Measurements from ENCODE around the gene COG5.

Gene COG5

DNA sequence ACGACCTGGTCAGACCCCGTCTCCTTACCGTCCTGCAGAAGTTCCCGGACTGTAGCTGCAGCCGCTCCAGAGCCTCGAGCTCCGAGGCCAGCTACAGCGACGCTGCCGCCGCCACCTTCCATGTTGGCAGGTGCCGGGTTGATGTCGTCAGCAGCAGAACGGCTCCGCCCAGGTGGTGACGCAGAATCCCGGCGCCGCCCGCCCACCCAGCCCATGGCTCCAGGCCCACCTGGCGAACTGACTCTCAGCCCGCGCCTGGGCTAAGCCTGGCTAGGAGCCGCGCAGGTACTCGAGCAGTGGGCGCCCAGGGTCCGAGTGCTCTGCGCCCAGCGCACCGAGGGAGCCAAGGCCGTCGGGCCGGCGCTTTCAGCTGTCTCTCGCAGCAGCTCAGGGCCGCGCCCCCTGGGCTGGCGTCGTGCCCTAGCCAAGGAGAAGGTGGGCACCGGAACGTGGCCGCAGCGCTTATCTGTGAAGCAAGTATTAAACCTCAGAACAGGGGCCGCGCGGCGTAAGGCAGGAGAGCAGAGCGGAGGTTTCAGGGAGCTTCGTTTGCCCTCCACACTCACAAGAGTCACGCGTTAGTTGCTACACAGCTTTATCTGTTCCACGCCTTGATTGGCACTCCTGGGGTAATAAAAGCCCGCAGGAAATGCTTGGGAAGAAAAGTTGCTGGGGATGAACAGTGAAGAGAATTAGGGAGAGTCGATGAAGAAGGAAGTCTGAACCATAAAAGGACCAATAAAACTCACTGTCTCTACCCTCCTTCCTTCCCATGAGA, at the start of gene COG5, which contains the start of gene DUS4L:
Gene COG5 (minus strand): TSS at position 146 of the 778 bp plus-strand sequence. CDS start 24 bp downstream, at position 122.
Gene DUS4L (plus strand): TSS at position 197 of the 778 bp plus-strand sequence. CDS start 3,100 bp downstream, outside the sequence.
- DNase-seq (ENCODE audit: low read depth), result peak; percentile 45

DNA sequence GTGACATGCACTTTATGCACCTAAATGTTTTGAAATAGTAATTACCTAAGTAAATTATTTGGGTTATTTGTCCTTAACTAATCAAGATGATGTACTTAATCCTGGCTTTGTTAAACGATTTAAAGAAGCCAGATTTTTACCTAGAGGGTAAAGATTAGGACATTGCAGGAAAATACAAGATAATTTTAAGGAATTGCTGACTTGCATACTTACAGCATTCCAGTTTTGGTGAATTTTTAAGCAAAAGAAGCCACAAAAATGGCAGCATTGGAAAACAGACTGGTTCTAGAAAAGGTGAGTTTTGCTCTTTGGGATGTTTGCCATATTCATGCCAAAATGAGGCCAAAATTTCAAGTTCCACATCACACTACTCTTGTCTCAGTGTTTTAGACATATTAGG, 49.7 kb upstream of the COG5 start:
- no peak for DNase-seq (ENCODE audit: low read depth)

DNA sequence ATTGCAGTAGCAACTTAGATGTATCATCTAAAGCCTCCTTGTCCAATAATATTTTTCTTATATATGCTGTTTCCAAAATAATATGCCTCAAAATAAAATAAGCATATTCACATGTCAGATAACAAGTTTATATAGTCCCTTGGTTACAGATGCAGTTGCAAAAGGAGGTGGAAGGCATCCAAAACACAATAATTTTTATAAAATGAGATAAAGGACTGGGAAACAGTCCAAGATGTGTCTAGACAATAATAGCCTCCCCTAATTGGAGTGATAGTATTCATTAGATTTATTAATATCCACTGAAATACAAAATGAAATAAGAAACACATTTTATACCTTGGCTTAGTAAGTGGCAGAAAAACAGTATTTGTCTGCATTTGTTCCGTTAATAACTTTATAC, 46.6 kb upstream of the COG5 start:
- no peak for DNase-seq (ENCODE audit: low read depth)

DNA sequence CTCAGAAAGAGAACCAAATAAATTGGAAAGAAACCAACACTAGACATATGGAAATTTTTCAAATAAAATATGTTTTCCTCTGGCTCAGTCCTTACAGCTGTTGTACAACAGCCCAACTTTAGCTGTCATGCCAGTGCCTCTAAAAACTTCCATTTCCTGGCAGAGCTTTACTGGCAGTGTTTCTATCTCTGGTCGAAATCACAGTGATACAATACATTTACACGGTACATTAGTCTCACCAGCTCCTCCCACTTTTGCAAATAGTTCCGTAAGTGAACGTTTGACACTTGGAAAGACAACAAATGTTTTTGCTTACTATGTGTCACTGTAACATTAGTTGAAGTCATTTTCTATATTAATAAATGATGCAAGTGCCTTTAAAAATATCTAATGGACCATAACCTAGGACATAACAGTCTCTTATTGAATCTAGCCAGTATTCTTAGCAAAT, 46.1 kb upstream of the COG5 start:
- no peak for DNase-seq (ENCODE audit: low read depth)

DNA sequence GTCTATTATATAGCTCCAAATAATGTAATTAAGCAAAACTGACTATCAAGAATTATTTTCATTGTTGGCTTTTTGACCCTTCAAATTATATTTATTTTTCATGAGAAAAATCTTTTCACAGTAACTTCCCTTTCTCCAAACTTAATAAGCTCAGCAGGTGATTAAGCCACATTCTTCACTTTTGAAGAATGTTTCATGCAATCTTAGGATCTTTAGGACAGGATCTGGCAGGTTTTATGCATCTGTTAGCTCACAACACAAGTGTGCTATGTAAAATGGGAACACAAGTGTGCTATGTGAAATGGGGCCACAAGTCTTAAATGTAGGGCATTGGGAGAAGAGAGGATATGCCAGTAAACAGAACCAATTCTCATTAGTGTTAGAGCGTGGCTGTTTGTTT, 42.6 kb upstream of the COG5 start:
- no peak for DNase-seq (ENCODE audit: low read depth)

DNA sequence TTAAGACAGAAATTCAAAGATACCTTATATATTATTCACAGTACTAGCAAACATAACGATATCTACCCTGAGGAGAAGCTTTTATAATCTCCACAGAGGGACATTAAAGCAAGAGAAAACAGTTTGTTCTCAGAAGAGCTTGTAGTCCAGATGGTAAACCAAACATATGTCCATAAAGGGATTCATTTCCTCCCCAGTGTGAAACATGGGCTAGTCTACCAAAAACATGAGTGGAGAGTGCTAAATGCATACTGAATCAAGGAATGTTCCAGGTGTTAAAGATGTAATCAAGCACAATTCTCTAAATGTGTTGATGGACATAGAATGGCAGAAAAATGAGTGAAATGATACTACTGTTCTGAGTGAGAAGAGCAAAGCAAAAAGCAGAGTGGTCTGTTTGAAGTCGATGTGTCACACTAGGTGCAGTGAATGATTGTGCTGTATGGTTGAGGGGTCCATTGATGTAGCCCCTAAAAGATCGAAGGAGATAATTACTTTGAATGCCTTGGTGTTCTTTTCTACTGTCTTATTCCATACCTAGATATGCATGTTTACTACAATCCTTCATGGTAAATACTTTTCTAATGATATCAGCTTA, 41.6 kb upstream of the COG5 start:
- DNase-seq (ENCODE audit: low read depth), result no peak

DNA sequence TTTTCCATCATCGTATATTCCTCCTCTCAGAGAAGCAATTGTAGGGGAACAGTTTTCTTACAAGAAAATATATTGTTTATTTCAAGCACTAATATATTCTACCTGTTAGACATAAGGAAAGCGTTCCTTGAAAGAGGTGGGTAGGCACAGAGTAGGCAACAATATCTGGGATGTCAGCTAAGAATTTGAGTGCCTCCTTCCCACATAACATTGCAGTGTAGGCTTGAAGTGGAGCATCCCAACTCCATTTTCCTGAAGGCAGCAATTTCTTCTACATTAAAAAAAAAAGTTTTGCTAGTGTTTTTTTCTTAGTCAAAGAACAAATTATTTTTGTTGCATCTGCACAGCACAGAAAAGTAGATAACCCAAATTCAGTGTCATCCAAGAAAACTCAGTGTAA, 37.1 kb upstream of the COG5 start:
- no peak for DNase-seq (ENCODE audit: low read depth)

DNA sequence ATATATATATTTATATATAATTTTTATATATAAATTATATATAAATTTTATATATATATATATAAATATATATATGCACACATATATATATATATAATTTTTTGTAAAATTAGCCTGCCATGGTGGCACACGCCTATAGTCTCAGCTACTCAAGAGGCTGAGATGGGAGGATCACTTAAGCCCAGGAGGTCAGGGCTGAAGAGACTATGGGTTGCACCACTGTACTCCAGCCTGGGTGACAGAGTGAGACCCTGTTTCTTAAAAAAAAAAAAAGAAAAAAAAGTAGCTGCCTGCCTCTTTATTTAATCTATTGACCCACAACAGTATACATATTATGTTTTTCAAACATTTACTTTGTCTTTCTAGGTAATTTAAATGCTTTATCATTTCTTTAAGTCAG, 35.5 kb upstream of the COG5 start:
- DNase-seq (ENCODE audit: low read depth), result no peak

DNA sequence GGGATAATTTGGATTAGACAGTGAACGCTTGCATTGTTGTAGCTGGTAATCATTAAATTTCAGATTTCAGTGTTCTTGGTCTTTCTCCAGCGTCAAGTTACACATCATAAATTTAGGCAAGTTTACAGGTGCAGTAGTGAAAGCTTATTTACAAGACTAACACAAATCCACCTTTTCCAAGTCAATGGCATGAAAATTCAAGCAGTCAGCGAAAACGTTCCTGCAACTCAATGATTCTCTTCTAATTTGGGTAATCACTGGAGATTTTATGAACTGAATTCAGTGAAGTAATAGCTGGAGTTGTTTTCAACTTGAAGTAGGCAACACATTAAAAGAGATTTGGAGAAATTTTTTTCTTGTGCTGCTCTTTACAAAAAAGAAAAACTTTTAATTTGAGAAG, 34.2 kb upstream of the COG5 start:
- DNase-seq (ENCODE audit: low read depth), result no peak

DNA sequence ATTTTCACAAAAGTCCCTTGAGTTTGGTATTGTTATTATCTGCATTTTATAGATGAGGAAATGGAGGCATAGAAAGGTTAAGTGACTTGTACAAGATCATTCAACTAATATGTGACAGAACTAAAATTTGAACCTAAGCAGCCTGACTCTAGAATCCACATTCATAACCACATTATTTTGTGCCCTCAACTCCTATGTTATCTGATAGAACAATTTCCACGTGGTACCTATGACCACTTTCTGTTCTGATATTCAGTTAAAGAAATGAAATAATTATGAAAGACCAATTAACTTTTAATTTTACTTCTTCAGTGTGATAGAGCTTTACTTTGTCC, 33.8 kb upstream of the COG5 start:
- no peak for DNase-seq (ENCODE audit: low read depth)

DNA sequence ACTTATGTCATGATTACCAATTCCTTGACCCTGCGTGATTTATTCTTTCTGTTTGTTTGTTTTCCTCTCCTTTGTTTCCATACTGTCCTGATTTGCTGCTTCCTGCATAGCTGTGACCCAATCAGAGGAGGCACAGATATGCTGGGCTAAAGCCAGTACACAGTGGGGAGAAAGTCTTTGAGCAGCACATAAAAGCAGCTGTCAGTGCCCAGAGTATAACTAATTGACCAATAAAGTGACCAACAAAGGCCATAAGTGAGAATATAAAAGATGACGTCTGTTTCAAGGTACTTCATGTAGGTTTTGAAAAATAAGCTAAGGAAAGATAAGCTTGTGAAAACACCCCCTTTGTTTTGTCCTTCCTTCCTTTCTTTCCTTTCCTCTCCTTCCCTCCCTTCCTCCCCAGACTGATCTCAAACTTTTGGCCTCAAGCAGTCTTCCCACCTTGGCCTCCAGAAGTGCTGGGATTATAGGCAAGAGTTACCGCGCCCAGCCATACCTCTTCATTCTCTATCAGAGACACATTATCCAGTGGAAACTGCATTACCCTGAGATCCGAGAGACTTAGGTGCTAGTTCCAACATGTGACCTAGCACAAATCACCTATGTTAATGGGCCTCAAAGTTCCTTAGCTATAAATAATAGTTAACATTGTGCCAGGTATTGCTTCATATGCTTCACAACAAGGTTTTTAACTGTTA, 33.3 kb upstream of the COG5 start:
- DNase-seq (ENCODE audit: low read depth), result no peak

DNA sequence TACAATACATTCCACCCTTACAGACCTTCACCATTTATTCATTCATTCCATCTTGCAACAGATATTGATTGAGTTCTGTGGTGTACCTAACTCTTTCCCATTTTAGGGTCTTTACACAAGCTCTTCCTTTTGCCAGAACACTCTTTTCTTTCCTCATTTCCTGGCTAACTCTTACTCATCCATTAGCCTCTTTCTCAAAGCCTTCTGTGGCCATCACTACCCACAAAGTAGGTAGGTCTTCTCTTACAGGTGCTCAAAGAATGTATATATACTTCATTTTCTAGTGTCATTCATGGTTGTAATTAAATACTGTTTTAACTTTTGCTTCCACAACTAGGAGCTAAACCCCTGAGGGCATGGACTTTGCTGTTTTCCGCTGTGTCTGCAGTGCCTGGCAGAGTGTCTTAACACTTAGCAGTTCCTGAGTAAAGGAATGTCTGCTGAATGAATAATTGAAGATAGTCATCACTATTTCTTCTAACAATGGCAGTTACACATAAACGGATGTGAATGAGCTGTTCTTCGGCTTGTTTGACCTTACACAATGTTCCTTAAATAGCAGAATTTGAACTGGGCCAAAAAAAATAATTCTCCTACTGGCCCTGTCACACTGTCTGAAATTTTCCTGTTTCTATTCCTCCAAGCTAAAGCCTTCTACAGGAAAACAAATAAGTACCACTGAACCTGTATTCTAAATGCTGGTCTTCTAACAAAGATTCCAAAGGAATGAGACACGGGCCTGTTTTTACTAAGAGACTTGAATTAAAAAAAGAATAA, 31.4 kb upstream of the COG5 start:
- peak; percentile 55 for DNase-seq (ENCODE audit: low read depth)

DNA sequence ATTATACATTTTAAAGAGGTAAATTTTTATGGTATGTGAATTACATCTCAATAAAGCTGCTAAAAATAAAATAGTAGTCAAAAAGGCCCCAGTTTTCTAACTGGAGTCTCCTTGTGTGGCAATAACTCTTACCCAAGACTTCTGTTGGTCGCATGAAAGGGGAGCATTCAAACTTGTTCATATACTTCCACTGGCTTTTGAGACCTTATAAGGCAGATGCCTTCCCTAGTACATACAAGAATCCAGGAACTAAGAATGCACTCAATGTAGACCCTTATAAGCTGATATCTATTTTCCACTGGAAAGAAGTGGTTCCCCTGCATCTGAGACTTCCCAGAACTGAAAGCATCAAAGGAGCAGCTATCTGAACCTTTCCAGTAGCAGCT, 29.3 kb upstream of the COG5 start:
- no peak for DNase-seq (ENCODE audit: low read depth)

DNA sequence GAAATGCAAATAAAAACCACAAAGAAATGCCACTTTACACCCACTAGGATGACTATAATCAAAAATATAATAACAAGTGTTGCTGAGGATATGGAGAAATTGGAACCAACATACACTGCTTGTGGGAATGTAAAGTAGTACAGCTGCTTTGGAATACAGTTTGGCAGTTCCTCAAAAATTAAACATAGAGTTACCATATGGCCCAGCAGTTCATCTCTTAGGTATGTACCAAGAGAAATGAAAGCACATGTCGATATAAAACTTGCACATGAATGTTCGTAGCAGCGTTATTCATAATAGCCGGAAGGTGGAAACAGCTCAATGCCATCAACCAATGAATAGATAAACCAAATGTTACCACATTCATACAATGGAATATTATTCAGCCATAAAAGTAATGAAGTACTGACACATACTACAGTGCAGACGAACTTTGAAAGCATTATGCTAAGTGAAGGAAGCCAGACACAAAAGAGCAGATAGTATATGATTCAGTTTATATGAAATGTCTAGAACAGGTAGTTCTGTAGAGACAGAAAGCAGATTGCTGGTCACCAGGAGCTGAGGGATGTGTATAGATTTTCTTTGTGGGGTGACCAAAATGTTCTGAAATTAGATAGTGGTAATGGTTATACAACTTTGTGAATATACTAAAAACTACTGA, 28.8 kb upstream of the COG5 start:
- peak; percentile 82 for DNase-seq (ENCODE audit: low read depth)

DNA sequence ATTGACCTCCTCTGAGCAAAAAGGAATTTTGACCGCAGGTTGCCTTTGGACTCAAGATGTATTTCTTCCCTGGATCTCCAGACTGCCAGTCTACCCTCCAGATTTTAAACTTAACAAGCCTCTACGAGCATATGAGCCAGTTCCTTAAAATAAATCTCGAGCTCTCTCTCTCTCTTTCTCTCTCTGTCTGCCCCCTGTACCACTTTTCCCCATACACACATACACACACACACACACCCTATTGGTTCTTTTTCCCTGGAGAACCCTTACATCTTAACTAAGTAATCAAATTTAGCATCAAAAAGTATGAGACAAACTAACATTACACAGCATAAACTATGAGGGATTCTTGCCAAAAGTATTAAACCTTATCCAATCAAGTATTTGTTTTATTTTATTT, 27.7 kb upstream of the COG5 start:
- DNase-seq (ENCODE audit: low read depth), result no peak

DNA sequence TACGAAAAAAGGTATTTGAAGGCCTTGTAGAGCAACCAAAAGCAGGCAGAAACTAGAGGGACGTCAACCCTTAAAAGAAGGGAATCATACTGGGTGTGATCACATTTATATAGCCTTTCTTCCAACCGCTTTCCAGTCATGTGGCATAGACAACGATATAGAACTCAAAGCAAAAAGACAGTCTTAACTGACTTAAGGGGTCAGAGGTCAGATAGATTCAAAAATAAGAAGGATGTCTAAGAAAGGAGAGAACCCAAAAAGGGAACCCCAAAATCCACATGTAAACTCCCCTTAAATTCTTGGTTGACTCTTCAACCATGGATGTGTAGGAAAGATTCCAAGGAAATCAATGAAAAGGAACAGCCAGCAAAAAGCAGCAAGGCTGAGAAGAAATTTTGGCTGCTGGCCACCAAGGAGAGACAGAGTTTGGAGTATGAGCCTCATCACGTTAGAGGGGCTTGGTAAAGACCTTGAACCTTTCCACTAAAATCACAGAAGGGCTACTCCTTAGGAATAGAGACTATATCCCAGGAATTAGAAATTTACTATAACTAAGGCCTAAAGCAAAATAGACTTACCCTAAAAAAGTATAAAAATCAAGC, 24.9 kb upstream of the COG5 start:
- no peak for DNase-seq (ENCODE audit: low read depth)

DNA sequence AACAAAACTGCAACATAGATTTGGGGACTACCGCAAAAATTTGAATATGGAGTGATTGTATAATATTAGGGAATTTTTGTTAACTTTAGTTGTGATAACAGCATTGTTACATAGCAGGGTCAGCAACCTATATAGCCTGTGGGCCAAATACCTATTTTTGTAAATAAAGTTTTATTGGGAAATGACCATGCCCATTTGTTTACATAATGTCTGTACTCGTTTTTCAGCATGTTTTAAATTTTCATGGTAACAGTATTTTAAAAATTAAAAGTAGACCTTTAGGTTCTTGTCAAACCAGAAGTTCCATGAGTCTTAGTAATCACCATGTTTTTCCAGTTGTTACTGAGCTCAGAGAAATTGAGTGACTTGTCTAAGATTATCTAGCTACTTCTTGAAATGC, 21.0 kb upstream of the COG5 start:
- DNase-seq (ENCODE audit: low read depth), result no peak

DNA sequence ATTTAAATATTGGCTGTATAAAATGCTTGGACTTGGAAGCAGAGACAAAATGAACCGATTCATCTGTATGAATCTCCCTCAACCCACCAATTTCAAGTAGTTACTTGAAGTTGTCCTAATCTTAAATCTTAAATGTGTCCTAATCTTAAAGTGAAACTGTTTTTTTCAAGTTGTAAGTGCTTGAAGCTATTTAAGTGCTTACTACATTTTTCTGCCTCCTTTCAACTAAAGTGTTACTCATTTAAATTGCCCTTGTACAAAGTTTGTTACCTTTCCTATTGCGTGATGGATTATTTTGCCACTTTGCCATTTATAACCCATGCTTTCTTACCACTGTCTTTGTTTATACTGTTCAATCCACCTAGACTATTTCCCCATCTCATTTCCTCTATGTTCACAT, 19.2 kb upstream of the COG5 start:
- DNase-seq (ENCODE audit: low read depth), result no peak

DNA sequence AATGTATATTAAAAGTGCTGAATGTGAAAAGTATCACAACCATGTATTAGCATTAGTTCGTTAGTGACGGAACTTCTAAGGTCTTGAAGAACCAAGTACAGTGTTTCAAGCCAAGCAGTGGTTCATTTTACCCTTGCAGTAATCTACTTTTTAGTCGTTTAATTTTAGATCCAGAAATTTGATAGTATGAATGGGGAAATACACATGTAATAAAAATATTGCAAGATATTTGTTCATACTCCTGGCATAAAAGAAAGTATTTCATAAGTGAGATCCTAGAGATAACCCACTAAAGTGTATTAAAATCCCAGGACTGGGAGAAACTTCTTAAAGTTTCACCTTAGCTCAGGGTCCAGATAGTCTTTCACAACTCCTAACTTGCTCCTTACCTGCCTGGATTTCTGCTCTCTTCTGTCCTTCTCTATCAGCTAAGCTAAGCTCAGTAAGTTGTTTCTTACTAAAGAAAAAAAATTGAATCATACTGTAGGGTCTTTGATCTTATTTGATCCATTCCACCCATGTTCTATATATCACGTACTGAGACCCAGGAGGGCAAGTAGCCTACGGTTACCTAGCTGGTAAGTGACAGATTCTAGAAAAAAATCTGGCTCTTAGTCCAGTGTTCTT, 17.8 kb upstream of the COG5 start:
- no peak for DNase-seq (ENCODE audit: low read depth)

DNA sequence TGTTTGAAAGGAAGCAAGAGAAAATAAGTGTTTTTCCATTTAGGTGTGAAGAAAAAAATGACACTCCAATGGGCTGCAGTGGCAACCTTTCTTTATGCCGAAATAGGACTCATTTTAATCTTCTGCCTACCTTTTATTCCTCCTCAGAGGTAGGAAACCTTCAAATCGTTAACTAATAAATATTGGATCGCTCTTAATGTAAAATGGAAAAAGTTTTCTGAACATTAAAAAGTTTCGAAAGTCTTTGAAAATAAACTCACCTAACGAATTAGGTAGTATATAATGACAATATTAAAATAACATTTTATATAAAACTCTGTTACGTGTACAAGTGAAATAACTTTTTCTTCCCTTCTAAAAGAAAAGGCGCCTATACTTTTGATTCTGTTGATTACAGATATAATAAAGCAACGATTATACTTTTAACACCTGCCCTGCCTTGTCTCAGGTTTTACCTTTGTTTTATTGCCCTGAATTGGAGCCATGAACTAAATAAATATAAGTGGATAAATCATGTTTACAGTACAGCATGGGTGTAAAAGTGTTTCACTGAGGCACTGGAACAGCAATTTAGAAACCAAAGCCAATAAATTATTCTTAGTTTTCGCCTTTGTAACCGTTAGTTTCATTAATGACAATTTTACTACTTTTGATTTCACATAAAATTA, 17.1 kb upstream of the COG5 start:
- DNase-seq (ENCODE audit: low read depth), result no peak

Data from fibroblast of the conjunctiva (primary cell).